Activated gamma-delta T cell treated with Interleukin-2 at 50 U/mL for 16 hours (primary cell): Measurements from ENCODE around the gene RFX7.

Experiments
- DNase-seq: peaks from one replicate; pipeline ENCODE4 v3.0.0-alpha.2; 2020

The RFX7 gene

GRCh38 chr15:56244038-56244810 is 545 bp upstream of the RFX7 start:
- DNase-seq = peak; percentile 9

- no peak for DNase-seq
Measured at GRCh38 chr15:56242576-56243162, 1.0 kb downstream of the RFX7 start.

GRCh38 chr15:56241374-56242105 is 2.1 kb downstream of the RFX7 start:
- DNase-seq = no peak

- DNase-seq = no peak
Measured at GRCh38 chr15:56240390-56240789, 3.3 kb downstream of the RFX7 start.

- no peak for DNase-seq
Measured at GRCh38 chr15:56236197-56236596, 7.5 kb downstream of the RFX7 start.

GRCh38 chr15:56234804-56235203 is 8.9 kb downstream of the RFX7 start:
- no peak for DNase-seq

- no peak for DNase-seq
Measured at GRCh38 chr15:56233549-56233948, 10.1 kb downstream of the RFX7 start.

GRCh38 chr15:56232058-56232457 is 11.6 kb downstream of the RFX7 start:
- no peak for DNase-seq

GRCh38 chr15:56228854-56229253 is 14.8 kb downstream of the RFX7 start:
- no peak for DNase-seq

GRCh38 chr15:56228352-56228751 is 15.3 kb downstream of the RFX7 start:
- no peak for DNase-seq

- DNase-seq = no peak
Measured at GRCh38 chr15:56227780-56228179, 15.9 kb downstream of the RFX7 start.

GRCh38 chr15:56227306-56227705 is 16.4 kb downstream of the RFX7 start:
- no peak for DNase-seq

GRCh38 chr15:56225520-56225919 is 18.2 kb downstream of the RFX7 start:
- no peak for DNase-seq

GRCh38 chr15:56222302-56222701 is 21.4 kb downstream of the RFX7 start:
- DNase-seq = no peak

- DNase-seq = no peak
Measured at GRCh38 chr15:56217341-56217740, 26.3 kb downstream of the RFX7 start.

- no peak for DNase-seq
Measured at GRCh38 chr15:56215769-56216168, 27.9 kb downstream of the RFX7 start.

GRCh38 chr15:56211960-56212550 is 31.6 kb downstream of the RFX7 start:
- no peak for DNase-seq

GRCh38 chr15:56211064-56211463 is 32.6 kb downstream of the RFX7 start:
- DNase-seq = no peak

GRCh38 chr15:56208641-56209155 is 35.0 kb downstream of the RFX7 start:
- no peak for DNase-seq

GRCh38 chr15:56208185-56208584 is 35.5 kb downstream of the RFX7 start:
- no peak for DNase-seq

GRCh38 chr15:56207711-56208110 is 36.0 kb downstream of the RFX7 start:
- no peak for DNase-seq

- DNase-seq = no peak
Measured at GRCh38 chr15:56207092-56207491, 36.6 kb downstream of the RFX7 start.
